NT2/D1 (cell line): Measurements from ENCODE around the gene EPB41L2.

Experiments
- DNase-seq: peaks from one replicate; pipeline ENCODE4 v3.0.0-alpha.2; 2011; ENCODE audit warnings: low read depth, low spot score
- H3K27me3 ChIP-seq: 2 replicates; pipeline ENCODE4 v1.6.0; 2011; ENCODE audit warnings: mild to moderate bottlenecking; ENCODE audit not compliant: insufficient read length, insufficient read depth
- H3K36me3 ChIP-seq: 2 replicates; pipeline ENCODE4 v1.6.1; 2011; ENCODE audit warnings: mild to moderate bottlenecking, low read length, mixed read lengths; ENCODE audit not compliant: insufficient read depth, insufficient read length
- H3K4me1 ChIP-seq: 2 replicates; pipeline ENCODE4 v1.5.1; 2011; ENCODE audit not compliant: insufficient read depth, insufficient read length
- H3K4me3 ChIP-seq: 2 replicates; pipeline ENCODE4 v1.5.1; 2011; ENCODE audit warnings: low read depth; ENCODE audit not compliant: insufficient read length
- H3K9ac ChIP-seq: 2 replicates; pipeline ENCODE4 v1.6.0; 2011; ENCODE audit warnings: low read depth; ENCODE audit not compliant: insufficient read length
- H3K9me3 ChIP-seq: 2 replicates; pipeline ENCODE4 v1.5.1; 2011; ENCODE audit warnings: mild to moderate bottlenecking, low read length; ENCODE audit not compliant: insufficient read depth
- SUZ12 ChIP-seq: IDR thresholded peaks from 2 replicates; pipeline ENCODE4 v1.6.1; 2011; ENCODE audit not compliant: insufficient read length, insufficient read depth; ENCODE audit errors: extremely low read depth
- YY1 ChIP-seq: IDR thresholded peaks from 2 replicates; pipeline ENCODE4 v1.6.1; 2011; ENCODE audit not compliant: insufficient read length, insufficient read depth
- ZNF274 ChIP-seq: IDR thresholded peaks from 2 replicates; pipeline ENCODE4 v1.6.1; 2011; ENCODE audit warnings: mild to moderate bottlenecking, low read depth, low read length

Gene EPB41L2

GRCh38 chr6:130893766-130894165 lies 169.3 kb downstream of the EPB41L2 start:
- DNase-seq = no peak
- no peak overlapping the region for H3K4me3 ChIP-seq
- no peak for TF ChIP-seq ZNF274
- TF ChIP-seq YY1 = no peak
- no peak for TF ChIP-seq SUZ12
- H3K4me1 ChIP-seq = no peaks in the 10 kb centered on the region
- H3K36me3 ChIP-seq = peaks cover 37% of the 10 kb centered on the region
- no peak overlapping the region for H3K9ac ChIP-seq
- H3K27me3 ChIP-seq = no peaks in the 10 kb centered on the region
- no peaks in the 10 kb centered on the region for H3K9me3 ChIP-seq

- Histone ChIP-seq H3K27me3 (no peaks in the 10 kb centered on the region), H3K9me3 (no peaks in the 10 kb centered on the region), H3K9ac (no peak overlapping the region), H3K4me3 (no peak overlapping the region), H3K36me3 (peaks cover 35% of the 10 kb centered on the region), H3K4me1 (no peaks in the 10 kb centered on the region)
- no peak for DNase-seq
- TF ChIP-seq SUZ12 (no peak), ZNF274 (0 out of 2 replicates have a peak, but pooled peaks have one; percentile 21)
These were observed 169.8 kb downstream of the EPB41L2 start for GRCh38 chr6:130893277-130893676.

- Histone ChIP-seq H3K4me3 (no peak overlapping the region), H3K9ac (no peak overlapping the region), H3K9me3 (no peaks in the 10 kb centered on the region), H3K4me1 (no peaks in the 10 kb centered on the region), H3K27me3 (no peaks in the 10 kb centered on the region), H3K36me3 (peaks cover 27% of the 10 kb centered on the region)
- DNase-seq = no peak
- no peak for TF ChIP-seq YY1
- no peak for TF ChIP-seq SUZ12
- no peak for TF ChIP-seq ZNF274
These were observed 172.5 kb downstream of the EPB41L2 start for GRCh38 chr6:130890521-130890971.

- Histone ChIP-seq H3K9me3 (no peaks in the 10 kb centered on the region), H3K36me3 (peaks cover 26% of the 10 kb centered on the region), H3K27me3 (no peaks in the 10 kb centered on the region), H3K4me3 (no peak overlapping the region), H3K4me1 (no peaks in the 10 kb centered on the region), H3K9ac (no peak overlapping the region)
- TF ChIP-seq ZNF274 = no peak
- no peak for TF ChIP-seq SUZ12
- TF ChIP-seq YY1 = no peak
- no peak for DNase-seq
These were observed 173.6 kb downstream of the EPB41L2 start for GRCh38 chr6:130889423-130889822.

GRCh38 chr6:130888246-130888645 lies 174.8 kb downstream of the EPB41L2 start:
- H3K9ac ChIP-seq = no peak overlapping the region
- H3K27me3 ChIP-seq = no peaks in the 10 kb centered on the region
- no peak for DNase-seq
- no peak overlapping the region for H3K4me3 ChIP-seq
- no peak for TF ChIP-seq ZNF274
- no peak for TF ChIP-seq YY1
- no peak for TF ChIP-seq SUZ12
- peaks cover 20% of the 10 kb centered on the region for H3K36me3 ChIP-seq
- H3K4me1 ChIP-seq = no peaks in the 10 kb centered on the region
- no peaks in the 10 kb centered on the region for H3K9me3 ChIP-seq

- TF ChIP-seq ZNF274 (no peak), SUZ12 (no peak), YY1 (no peak)
- H3K4me1 ChIP-seq = no peaks in the 10 kb centered on the region
- no peaks in the 10 kb centered on the region for H3K9me3 ChIP-seq
- no peak overlapping the region for H3K9ac ChIP-seq
- H3K27me3 ChIP-seq = no peaks in the 10 kb centered on the region
- H3K36me3 ChIP-seq = peaks cover 26% of the 10 kb centered on the region
- DNase-seq = no peak
- no peak overlapping the region for H3K4me3 ChIP-seq
These were observed 176.1 kb downstream of the EPB41L2 start for GRCh38 chr6:130886966-130887365.

- Histone ChIP-seq H3K9me3 (no peaks in the 10 kb centered on the region), H3K36me3 (peaks cover 26% of the 10 kb centered on the region), H3K27me3 (no peaks in the 10 kb centered on the region), H3K4me3 (no peak overlapping the region), H3K9ac (no peak overlapping the region), H3K4me1 (no peaks in the 10 kb centered on the region)
- peak; percentile 69 for DNase-seq
- TF ChIP-seq ZNF274 (no peak), SUZ12 (no peak), YY1 (no peak)
These were observed 177.5 kb downstream of the EPB41L2 start for GRCh38 chr6:130885392-130886192.

GRCh38 chr6:130882370-130882769 lies 180.7 kb downstream of the EPB41L2 start:
- Histone ChIP-seq H3K4me1 (no peaks in the 10 kb centered on the region), H3K9ac (no peak overlapping the region), H3K9me3 (no peaks in the 10 kb centered on the region), H3K4me3 (no peak overlapping the region), H3K36me3 (peaks cover 23% of the 10 kb centered on the region), H3K27me3 (no peaks in the 10 kb centered on the region)
- no peak for DNase-seq
- no peak for TF ChIP-seq YY1
